ENCODE measurements around the gene LRMDA. TPM values are rescaled to one million over a fixed set of nuclear protein-coding genes. Genes with fewer than 3 reads are reported as not detected.

The LRMDA gene
- total and polyA plus RNA-seq, 2 of the 13 experiments (the other 11 are each of a cell fraction or from before 2014, with no cell fraction given): 13.4 to 22.0 TPM

DNA sequence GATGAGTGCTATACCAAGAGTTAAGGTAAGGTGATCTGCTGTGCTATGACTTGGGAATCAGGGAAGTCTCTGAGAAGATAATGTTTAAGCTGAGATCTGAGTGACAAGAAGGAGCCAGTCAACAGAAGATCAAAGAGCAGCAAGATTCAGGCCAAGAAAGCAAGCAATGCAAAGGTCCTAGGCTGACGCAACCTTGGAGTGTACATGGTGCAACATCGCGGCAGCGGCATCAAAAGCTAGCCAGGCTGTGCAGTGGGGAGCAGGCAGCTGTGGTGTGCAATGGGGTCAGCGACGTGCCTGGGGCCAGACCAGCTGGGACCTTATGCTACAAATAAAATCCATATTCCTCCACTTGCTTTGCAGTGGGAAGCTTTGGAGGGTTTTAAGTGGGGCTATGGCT, 324.1 kb downstream of the LRMDA start (continued):
- TF ChIP-seq ZFP36L2 (CRISPR knock-in tag; IDR thresholded peaks at IDR 0.05) (no peak), HMGA1 (CRISPR knock-in tag; conservative IDR thresholded peaks at IDR 0.05) (no peak), IKZF4 (CRISPR knock-in tag; IDR thresholded peaks at IDR 0.05; ENCODE audit: borderline replicate concordance, low read depth, not compliant biosample characterization) (no peak), JUND (CRISPR knock-in tag; IDR thresholded peaks at IDR 0.05) (peak; percentile 75), ZNF446 (CRISPR knock-in tag; IDR thresholded peaks at IDR 0.05) (no peak), ARHGAP35 (CRISPR knock-in tag; IDR thresholded peaks at IDR 0.05; ENCODE audit: borderline replicate concordance) (no peak), SALL1 (CRISPR knock-in tag; IDR thresholded peaks at IDR 0.05) (peak; percentile 98), ZZZ3 (CRISPR knock-in tag; IDR thresholded peaks at IDR 0.05; ENCODE audit: borderline replicate concordance) (no peak), THAP11 (CRISPR knock-in tag; IDR thresholded peaks at IDR 0.05) (peak; percentile 79), ELF3 (CRISPR knock-in tag; IDR thresholded peaks at IDR 0.05) (peak; percentile 74; the same call in 1 of the 2 replicates), ZNF839 (CRISPR knock-in tag; IDR thresholded peaks at IDR 0.05; ENCODE audit: borderline replicate concordance) (no peak), ZNF17 (CRISPR knock-in tag; IDR thresholded peaks at IDR 0.05) (no peak), ZNF7 (CRISPR knock-in tag; IDR thresholded peaks at IDR 0.05) (no peak), NFKBIZ (CRISPR knock-in tag; IDR thresholded peaks at IDR 0.05) (0 out of 2 replicates have a peak, but pooled peaks have one; percentile 59), FOXK1 (CRISPR knock-in tag; IDR thresholded peaks at IDR 0.05; ENCODE audit: borderline replicate concordance, low read depth) (peak; percentile 83; the same call in 1 of the 2 replicates), CREM (IDR thresholded peaks at IDR 0.05) (peak; percentile 83), CREM (CRISPR knock-in tag; IDR thresholded peaks at IDR 0.05) (no peak), TMF1 (CRISPR knock-in tag; IDR thresholded peaks at IDR 0.05; ENCODE audit: low read depth) (no peak), ATAD3A (CRISPR knock-in tag; IDR thresholded peaks at IDR 0.05) (no peak), ZNF790 (CRISPR knock-in tag; IDR thresholded peaks at IDR 0.05; ENCODE audit: borderline replicate concordance) (no peak), ONECUT2 (CRISPR knock-in tag; IDR thresholded peaks at IDR 0.05) (no peak), RFXAP (CRISPR knock-in tag; IDR thresholded peaks at IDR 0.05; ENCODE audit: borderline replicate concordance) (no peak)
- TF ChIP-seq, protein P1, sequence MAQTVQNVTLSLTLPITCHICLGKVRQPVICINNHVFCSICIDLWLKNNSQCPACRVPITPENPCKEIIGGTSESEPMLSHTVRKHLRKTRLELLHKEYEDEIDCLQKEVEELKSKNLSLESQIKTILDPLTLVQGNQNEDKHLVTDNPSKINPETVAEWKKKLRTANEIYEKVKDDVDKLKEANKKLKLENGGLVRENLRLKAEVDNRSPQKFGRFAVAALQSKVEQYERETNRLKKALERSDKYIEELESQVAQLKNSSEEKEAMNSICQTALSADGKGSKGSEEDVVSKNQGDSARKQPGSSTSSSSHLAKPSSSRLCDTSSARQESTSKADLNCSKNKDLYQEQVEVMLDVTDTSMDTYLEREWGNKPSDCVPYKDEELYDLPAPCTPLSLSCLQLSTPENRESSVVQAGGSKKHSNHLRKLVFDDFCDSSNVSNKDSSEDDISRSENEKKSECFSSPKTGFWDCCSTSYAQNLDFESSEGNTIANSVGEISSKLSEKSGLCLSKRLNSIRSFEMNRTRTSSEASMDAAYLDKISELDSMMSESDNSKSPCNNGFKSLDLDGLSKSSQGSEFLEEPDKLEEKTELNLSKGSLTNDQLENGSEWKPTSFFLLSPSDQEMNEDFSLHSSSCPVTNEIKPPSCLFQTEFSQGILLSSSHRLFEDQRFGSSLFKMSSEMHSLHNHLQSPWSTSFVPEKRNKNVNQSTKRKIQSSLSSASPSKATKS (CRISPR knock-in tag; IDR thresholded peaks at IDR 0.05): 0 out of 2 replicates have a peak, but pooled peaks have one; percentile 46
- TF ChIP-seq, protein P2, sequence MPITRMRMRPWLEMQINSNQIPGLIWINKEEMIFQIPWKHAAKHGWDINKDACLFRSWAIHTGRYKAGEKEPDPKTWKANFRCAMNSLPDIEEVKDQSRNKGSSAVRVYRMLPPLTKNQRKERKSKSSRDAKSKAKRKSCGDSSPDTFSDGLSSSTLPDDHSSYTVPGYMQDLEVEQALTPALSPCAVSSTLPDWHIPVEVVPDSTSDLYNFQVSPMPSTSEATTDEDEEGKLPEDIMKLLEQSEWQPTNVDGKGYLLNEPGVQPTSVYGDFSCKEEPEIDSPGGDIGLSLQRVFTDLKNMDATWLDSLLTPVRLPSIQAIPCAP (CRISPR knock-in tag; IDR thresholded peaks at IDR 0.05; ENCODE audit: low read depth): no peak
- TF ChIP-seq, protein P3, sequence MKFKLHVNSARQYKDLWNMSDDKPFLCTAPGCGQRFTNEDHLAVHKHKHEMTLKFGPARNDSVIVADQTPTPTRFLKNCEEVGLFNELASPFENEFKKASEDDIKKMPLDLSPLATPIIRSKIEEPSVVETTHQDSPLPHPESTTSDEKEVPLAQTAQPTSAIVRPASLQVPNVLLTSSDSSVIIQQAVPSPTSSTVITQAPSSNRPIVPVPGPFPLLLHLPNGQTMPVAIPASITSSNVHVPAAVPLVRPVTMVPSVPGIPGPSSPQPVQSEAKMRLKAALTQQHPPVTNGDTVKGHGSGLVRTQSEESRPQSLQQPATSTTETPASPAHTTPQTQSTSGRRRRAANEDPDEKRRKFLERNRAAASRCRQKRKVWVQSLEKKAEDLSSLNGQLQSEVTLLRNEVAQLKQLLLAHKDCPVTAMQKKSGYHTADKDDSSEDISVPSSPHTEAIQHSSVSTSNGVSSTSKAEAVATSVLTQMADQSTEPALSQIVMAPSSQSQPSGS (CRISPR knock-in tag; IDR thresholded peaks at IDR 0.05): peak; percentile 90

Measured in HepG2 (cell line).